Uterus (tissue), 4 donors: Measurements from ENCODE around the gene VMP1. TPM values are rescaled to one million over a fixed set of nuclear protein-coding genes. Genes with fewer than 3 reads are reported as not detected.

Source experiments
- DNase-seq, 2 donors: peaks; one replicate each; pipeline ENCODE4 v3.0.0-alpha.2; 2019 to 2020
- H3K27ac ChIP-seq, 2 donors: fragments of 200-600 bp; sonication (generic); 1 replicate in 1 of 2; 2 replicates in 1 of 2; pipeline ENCODE4 v1.5.1; 2016 to 2018
- H3K27me3 ChIP-seq, 2 donors: fragments of 200-600 bp; sonication (generic); one replicate each; pipeline ENCODE4 v1.5.1; 2018 to 2019; ENCODE audit warnings: control low read depth in 1 of 2
- H3K36me3 ChIP-seq, 2 donors: fragments of 200-600 bp; sonication (generic); one replicate each; pipeline ENCODE4 v1.5.1; 2019; ENCODE audit warnings: control low read depth in 1 of 2
- H3K4me1 ChIP-seq, 2 donors: fragments of 200-600 bp; sonication (generic); one replicate each; pipeline ENCODE4 v1.5.1; 2018 to 2019; ENCODE audit warnings: control low read depth in 1 of 2
- H3K4me3 ChIP-seq, 2 donors: fragments of 200-600 bp; sonication (generic); 1 replicate in 1 of 2; 2 replicates in 1 of 2; pipeline ENCODE4 v1.5.1; 2018 to 2019; ENCODE audit warnings: mild to moderate bottlenecking in 1 of 2
- H3K9me3 ChIP-seq, 2 donors: fragments of 200-600 bp; sonication (generic); one replicate each; pipeline ENCODE4 v1.5.1; 2019; ENCODE audit warnings: control low read depth in 1 of 2
- CTCF ChIP-seq, 4 experiments: fragments of 200-600 bp in 2 of 4; fragments of 450-650 bp in 2 of 4; sonication (generic) in 2 of 4; IDR thresholded peaks; one replicate each; pipeline ENCODE4 v1.5.1; 2016 to 2019; ENCODE audit warnings: antibody characterized with exemption in 4 of 4, mild to moderate bottlenecking in 2 of 4, moderate library complexity in 1 of 4
- POLR2A ChIP-seq, 2 donors: fragments of 450-650 bp; IDR thresholded peaks; one replicate each; pipeline ENCODE4 v1.6.1; 2016; ENCODE audit warnings: antibody characterized with exemption in 2 of 2, mild to moderate bottlenecking in 1 of 2, moderate library complexity in 1 of 2
- intact Hi-C: fragments of 100-400 bp; cut with DNase I; formaldehyde crosslinking; loops from one replicate; pipeline ENCODE4 v1.15.1; 2023; ENCODE audit warnings: low total_unique reads
- total RNA-seq, 4 donors: library from RNA; depleted of rRNA in 3 of 4; stranded (reverse); fragments of >200 nt in 3 of 4; gene quantifications; one replicate each; pipeline versions ENCODE4 v1.1.0 to v1.2.4, GENCODE V29; 2014 to 2023
- donor health status: DM: yes; HTN: yes; CAD: no.

VMP1 gene
- total RNA-seq = 100 to 1,000 TPM in 3 of 4 donors, 10 to 100 TPM in 1; 92.7 to 251 (median 150) TPM

- TF ChIP-seq CTCF (IDR thresholded peaks at IDR 0.05) = no peak
- peak; percentile 65 to 75 for TF ChIP-seq POLR2A (IDR thresholded peaks at IDR 0.05)
- peak; percentile 97 to 98 for DNase-seq
- intact Hi-C loops = no loop called here
- Histone ChIP-seq H3K27ac (peak within 1 kb of the TSS; percentile 79 to 84), H3K36me3 (no peaks in the 10 kb centered on the region), H3K4me1 (no peaks in the 10 kb centered on the region), H3K4me3 (peak within 1 kb of the TSS; percentile 73 to 95), H3K27me3 (no peaks in the 10 kb centered on the region), H3K9me3 (no peaks in the 10 kb centered on the region)
Observed at GRCh38 chr17:59707149-59707970, at the start of gene VMP1, which contains the start of gene PTRH2. Gene VMP1 (plus strand): TSS chr17:59707654. CDS start chr17:59731447, 23,793 bp downstream. Gene PTRH2 (minus strand): TSS chr17:59707430. CDS start chr17:59697978, 9,452 bp downstream.

- no peak for DNase-seq
- intact Hi-C loops = no loop called here
- Histone ChIP-seq H3K9me3 (no peaks in the 10 kb centered on the region), H3K4me3 (no peak overlapping the region), H3K4me1 (no peaks in the 10 kb centered on the region), H3K27ac (no peak overlapping the region), H3K27me3 (no peaks in the 10 kb centered on the region), H3K36me3 (no peaks in the 10 kb centered on the region)
- TF ChIP-seq POLR2A (IDR thresholded peaks at IDR 0.05) (no peak), CTCF (IDR thresholded peaks at IDR 0.05) (no peak)
Observed at GRCh38 chr17:59666235-59666634, 41.2 kb upstream of the VMP1 start.

- Histone ChIP-seq H3K27me3 (no peaks in the 10 kb centered on the region), H3K9me3 (no peaks in the 10 kb centered on the region), H3K36me3 (no peaks in the 10 kb centered on the region), H3K4me3 (no peak overlapping the region), H3K4me1 (no peaks in the 10 kb centered on the region), H3K27ac (peak overlapping the region in 1 of 2 donors; percentile 48)
- TF ChIP-seq POLR2A (IDR thresholded peaks at IDR 0.05) (no peak), CTCF (IDR thresholded peaks at IDR 0.05) (no peak)
- no peak for DNase-seq
- intact Hi-C loops = no loop called here
Observed at GRCh38 chr17:59668816-59669215, 38.6 kb upstream of the VMP1 start.

GRCh38 chr17:59669411-59669810, 38.0 kb upstream of the VMP1 start:
- H3K9me3 ChIP-seq = no peaks in the 10 kb centered on the region
- intact Hi-C loops = no loop called here
- H3K4me3 ChIP-seq = no peak overlapping the region
- H3K27me3 ChIP-seq = no peaks in the 10 kb centered on the region
- H3K4me1 ChIP-seq = no peaks in the 10 kb centered on the region
- H3K36me3 ChIP-seq = no peaks in the 10 kb centered on the region
- no peak for DNase-seq
- no peak for TF ChIP-seq CTCF (IDR thresholded peaks at IDR 0.05)
- TF ChIP-seq POLR2A (IDR thresholded peaks at IDR 0.05) = no peak
- peak overlapping the region in 1 of 2 donors; percentile 48 for H3K27ac ChIP-seq

- H3K36me3 ChIP-seq = no peaks in the 10 kb centered on the region
- H3K27me3 ChIP-seq = no peaks in the 10 kb centered on the region
- no peak overlapping the region for H3K4me3 ChIP-seq
- H3K4me1 ChIP-seq = no peaks in the 10 kb centered on the region
- intact Hi-C loops = no loop called here
- no peak for DNase-seq
- TF ChIP-seq CTCF (IDR thresholded peaks at IDR 0.05) (no peak), POLR2A (IDR thresholded peaks at IDR 0.05) (no peak)
- H3K27ac ChIP-seq = no peak overlapping the region
- H3K9me3 ChIP-seq = no peaks in the 10 kb centered on the region
Observed at GRCh38 chr17:59669944-59670343, 37.5 kb upstream of the VMP1 start.
